Endometrium (tissue), 2 donors: ENCODE measurements around the gene TEX35.
"Not testable (repeated sequence)": the region's sequence is repeated elsewhere in the genome, so short reads cannot be mapped to it uniquely, and the experiment has no call there.

Experiments
- FAIRE-seq: peaks from 2 replicates; lab custom pipeline; 2012; peaks lifted over from hg19 to GRCh38; lab: Jason Lieb, UNC
- donor health status: control.
- donor health status: control.

The TEX35 gene

GRCh38 chr1:178495158-178495557, 17.8 kb upstream of the TEX35 start:
- no peak for FAIRE-seq

GRCh38 chr1:178495741-178496409, 17.0 kb upstream of the TEX35 start:
- no peak for FAIRE-seq

GRCh38 chr1:178496410-178497135, 16.3 kb upstream of the TEX35 start, which contains the start of gene CLEC20A:
Gene CLEC20A (minus strand): TSS chr1:178496964. CDS start chr1:178496939, 25 bp downstream.
- FAIRE-seq, result no peak

- no peak for FAIRE-seq
Measured at GRCh38 chr1:178497903-178498478, 14.9 kb upstream of the TEX35 start.

- no peak for FAIRE-seq
Measured at GRCh38 chr1:178498896-178499675, 13.8 kb upstream of the TEX35 start.

- no peak for FAIRE-seq
Measured at GRCh38 chr1:178500091-178500770, 12.7 kb upstream of the TEX35 start.

GRCh38 chr1:178500936-178501554, 11.9 kb upstream of the TEX35 start:
- FAIRE-seq, result no peak

GRCh38 chr1:178501705-178502329, 11.1 kb upstream of the TEX35 start:
- FAIRE-seq, result no peak

GRCh38 chr1:178502330-178502714, 10.6 kb upstream of the TEX35 start:
- FAIRE-seq, result no peak

GRCh38 chr1:178502856-178503255, 10.1 kb upstream of the TEX35 start:
- no peak for FAIRE-seq

- not testable (repeated sequence) for FAIRE-seq
Measured at GRCh38 chr1:178503316-178503715, 9.6 kb upstream of the TEX35 start.

GRCh38 chr1:178503849-178504248, 9.1 kb upstream of the TEX35 start:
- no peak for FAIRE-seq

- no peak for FAIRE-seq
Measured at GRCh38 chr1:178504286-178504685, 8.6 kb upstream of the TEX35 start.

- FAIRE-seq, result no peak
Measured at GRCh38 chr1:178506177-178506576, 6.7 kb upstream of the TEX35 start.

- no peak for FAIRE-seq
Measured at GRCh38 chr1:178506669-178507068, 6.2 kb upstream of the TEX35 start.

- FAIRE-seq, result no peak
Measured at GRCh38 chr1:178509414-178510007, 3.4 kb upstream of the TEX35 start.

- FAIRE-seq, result no peak
Measured at GRCh38 chr1:178510155-178510554, 2.8 kb upstream of the TEX35 start.

GRCh38 chr1:178513278-178513983, 522 bp downstream of the TEX35 start:
- FAIRE-seq, result no peak

- no peak for FAIRE-seq
Measured at GRCh38 chr1:178516110-178516509, 3.2 kb downstream of the TEX35 start.

- no peak for FAIRE-seq
Measured at GRCh38 chr1:178518894-178519293, 6.0 kb downstream of the TEX35 start.
